HG03571 (cell line): ENCODE data around the gene ENOX1.

Experiments used
- ATAC-seq: cut with Tn5 transposase; IDR thresholded peaks from one replicate; pipeline ENCODE4 v1.9.1; 2021; ENCODE audit not compliant: unreplicated experiment

ENOX1 gene

DNA sequence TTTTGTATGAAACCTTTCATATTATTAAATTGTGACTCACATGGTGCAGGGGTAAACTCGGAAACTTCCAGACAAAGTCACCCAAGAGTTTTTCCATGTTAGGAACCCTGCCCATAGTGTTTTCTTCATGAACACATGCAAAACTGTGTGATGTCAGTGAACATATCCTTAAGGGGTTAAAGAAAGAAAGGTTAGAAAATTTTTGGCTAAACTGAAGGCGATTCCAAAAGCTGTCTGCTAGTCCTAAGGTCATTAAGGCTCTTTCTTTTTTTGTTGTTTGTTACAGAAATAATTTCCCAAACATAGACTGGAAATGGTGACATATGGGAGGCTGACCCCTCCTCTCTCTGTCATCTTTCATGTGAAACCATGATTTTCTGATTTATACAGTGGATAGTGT lies 491.5 kb downstream of the ENOX1 start:
- no peak for ATAC-seq

DNA sequence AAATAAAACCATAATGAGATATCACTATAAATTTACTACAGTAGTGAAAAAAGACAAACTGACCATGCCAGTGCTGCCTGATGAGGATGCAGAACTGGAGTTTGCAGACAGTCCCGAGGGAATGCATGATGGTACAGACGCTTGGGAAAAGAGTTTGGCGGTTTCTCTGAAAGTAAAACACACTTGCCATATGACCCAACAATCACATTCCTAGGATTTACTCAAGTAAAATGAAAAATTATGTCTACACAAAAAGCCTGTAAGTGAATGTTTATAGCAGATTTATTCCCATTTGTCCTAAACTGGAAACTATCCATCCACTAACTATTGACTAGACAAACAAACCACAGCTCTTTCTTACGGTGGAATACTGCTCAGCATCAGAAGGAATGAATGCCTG lies 492.4 kb downstream of the ENOX1 start:
- no peak for ATAC-seq

DNA sequence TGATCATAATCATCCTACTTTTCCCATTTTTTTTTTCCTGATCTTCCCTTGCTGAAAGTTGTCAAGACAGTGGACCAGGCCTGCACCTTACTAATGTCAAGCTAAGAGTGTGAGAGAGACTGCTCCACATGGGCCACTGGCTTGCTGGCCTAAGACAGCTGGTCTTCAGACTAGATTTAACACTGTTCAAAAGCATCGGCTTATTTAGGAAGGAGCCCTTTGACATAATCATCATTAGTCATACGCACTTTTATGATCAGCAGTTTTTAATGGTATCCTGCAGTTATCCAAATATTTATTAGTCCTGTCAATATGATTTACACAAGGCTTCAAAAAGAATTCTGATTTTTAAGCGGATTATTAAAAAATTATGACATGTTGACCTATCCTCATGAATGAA lies 492.8 kb downstream of the ENOX1 start:
- no peak for ATAC-seq

DNA sequence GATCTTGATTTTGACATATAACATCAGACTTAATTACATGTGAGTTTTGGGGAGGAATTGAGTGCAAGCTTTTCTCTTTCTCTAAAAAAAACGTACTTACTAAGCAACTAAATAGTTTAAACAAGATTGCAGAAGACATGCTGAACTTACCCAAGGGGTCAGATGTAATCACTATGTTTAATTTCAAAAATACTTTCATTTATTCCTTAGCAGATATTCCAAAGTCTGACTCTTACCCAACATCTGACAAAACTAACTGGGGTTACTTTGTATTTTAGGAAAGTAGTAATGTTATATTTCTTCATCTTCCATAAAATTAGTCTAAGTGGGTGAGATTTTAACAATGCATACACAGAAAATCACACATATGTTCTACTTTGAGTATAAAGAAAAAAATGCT lies 493.2 kb downstream of the ENOX1 start:
- no peak for ATAC-seq

DNA sequence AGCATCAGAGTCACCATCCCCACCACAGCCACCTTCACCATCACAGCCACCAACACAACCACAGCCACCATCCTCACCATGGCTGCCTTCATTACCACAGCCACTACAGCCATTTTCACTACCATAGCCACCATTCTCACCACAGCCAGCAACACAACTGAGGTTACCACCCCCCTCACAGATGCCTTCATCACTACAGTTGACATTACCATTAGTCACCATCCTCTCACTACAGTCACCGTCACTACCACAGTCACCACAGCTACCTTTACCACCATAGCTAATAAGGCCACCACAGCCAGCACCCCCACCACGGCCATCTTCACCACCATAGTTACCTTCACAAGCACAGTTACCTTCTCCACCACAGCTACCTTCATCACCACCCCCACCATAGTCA lies 493.8 kb downstream of the ENOX1 start:
- no peak for ATAC-seq

DNA sequence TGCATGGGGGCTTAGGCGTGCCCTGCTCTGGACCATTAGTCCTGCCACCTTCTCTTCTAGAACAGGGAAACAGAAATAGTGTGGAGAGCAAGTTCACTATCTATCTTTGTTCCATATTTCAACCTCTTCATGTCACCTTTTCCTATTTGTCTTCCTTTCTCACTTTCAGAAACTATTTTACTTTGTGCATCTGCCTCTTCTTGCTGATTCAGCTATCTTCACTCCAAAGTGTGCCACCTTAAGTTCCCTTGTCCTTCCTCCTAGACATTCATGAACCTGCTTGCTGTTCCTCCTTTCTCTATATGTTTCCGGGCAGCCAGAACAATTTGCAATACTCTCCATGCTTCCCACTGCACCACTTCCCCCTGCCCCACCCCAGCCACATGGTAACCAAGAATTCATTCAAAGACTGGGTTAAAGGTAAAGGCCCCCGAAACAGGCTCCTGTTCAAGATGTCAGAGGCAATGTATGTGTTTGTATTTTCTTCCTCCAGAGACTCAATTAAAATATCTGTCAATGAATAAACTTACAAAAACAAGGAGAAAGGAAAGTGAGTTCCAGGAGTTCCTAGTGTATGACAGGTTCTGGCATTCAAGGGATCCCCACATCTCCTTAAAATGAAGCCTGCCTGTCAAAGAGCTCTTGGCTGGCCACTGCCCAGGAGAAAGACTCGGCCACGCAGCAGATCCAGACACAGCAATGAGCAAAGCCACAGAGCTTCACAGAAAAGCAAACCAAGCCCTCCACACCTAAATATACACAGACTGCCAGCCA lies 495.3 kb downstream of the ENOX1 start:
- ATAC-seq: no peak

DNA sequence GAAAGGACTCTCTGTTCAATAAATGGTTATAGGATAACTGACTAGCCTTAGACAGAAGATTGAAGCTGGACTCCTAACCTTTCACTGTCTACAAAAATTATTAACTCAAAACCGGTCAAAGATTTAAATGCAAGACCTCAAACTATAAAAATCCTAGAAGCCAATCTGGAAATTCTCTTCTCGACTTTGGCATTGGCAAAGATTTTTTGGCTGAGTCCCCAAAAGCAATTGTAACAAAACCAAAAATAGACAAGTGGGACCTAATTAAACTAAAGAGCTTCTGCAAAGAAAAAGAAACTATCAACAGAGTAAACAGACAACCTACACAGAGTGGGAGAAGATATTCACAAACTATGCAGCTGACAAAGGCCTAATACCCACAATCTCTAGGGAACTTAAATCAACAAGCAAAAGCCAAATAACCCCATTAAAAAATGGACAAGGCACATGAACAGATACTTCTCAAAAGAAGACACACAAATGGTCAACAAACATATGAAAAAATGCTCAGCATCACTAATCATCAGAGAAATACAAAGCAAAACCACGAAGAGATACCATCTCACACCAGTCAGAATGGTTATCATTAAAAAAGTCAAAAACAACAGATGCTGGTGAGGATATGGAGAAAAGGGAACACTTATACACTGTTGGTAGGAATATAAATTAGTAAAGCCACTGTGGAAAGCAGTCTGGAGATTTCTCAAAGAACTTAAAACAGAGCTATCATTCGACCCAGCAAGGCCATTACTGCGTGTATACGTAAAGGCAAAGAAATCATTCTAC lies 497.1 kb downstream of the ENOX1 start:
- ATAC-seq: no peak

DNA sequence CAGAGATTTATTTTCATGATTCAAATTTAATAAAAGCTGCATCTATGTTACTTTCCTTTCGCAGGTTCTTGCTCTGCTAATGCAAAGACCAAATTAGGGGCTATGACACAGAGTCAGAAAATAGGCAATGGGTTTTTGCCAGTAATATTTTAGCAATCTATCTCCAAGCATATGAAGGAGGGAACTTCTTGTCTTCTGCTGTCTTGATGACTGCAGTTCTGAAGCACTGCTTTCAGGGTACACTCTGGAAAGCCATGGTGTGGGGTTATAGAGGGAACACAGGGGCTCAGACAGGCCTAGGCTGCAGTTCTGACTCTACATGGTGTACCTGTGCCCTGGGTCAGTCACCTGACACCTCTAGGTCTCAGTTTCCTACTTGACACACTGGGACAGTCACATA lies 500.0 kb downstream of the ENOX1 start:
- no peak for ATAC-seq

DNA sequence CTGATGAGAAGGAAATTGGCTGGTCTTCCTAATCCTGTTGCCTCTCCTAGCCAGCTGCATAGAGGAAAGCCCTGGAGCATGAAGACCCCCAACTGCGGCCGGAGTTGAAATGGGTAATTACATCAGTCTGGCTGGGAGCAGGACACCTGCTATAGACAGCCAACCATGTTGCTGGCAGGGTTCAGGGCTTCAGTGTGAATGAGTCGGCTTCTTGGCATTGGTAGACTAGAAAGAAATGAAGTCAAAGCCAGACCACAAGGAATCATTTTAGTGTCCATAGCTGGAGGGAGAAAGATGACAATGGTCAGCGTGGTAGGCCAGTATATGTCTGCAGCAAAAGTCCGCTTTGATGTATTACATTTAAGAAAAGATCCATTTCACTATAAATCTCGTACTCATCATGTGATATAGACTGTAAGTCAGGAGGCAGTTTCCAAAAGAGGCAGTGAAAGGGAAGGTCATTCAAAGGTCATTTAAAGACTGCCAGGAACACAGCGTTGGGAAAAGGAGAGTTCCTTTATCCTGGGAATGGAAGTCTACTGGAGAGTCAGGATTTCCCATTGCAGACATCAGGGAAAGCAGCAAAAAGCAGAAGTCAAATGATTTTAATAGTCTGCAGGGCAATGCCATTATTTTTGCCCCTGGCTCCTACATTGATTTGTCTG lies 500.7 kb downstream of the ENOX1 start:
- ATAC-seq: no peak

DNA sequence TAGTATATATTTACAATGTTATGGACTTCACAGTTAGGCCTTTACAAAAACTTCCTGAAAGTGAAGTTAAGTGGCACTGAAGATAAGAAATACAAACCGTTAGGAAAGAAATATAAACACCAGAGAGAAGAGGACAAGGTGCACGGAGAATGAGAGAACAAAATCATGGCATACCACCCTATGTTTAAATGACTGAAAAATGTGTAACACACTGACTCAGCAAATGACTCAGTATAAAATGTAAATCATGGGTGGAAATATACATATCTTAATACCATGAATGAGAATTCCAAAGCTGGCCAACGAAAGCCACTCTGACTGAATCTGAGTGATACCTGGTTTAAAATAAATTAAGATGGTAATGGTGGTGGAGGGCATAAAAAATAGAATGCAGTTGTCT lies 502.6 kb downstream of the ENOX1 start:
- ATAC-seq: no peak

DNA sequence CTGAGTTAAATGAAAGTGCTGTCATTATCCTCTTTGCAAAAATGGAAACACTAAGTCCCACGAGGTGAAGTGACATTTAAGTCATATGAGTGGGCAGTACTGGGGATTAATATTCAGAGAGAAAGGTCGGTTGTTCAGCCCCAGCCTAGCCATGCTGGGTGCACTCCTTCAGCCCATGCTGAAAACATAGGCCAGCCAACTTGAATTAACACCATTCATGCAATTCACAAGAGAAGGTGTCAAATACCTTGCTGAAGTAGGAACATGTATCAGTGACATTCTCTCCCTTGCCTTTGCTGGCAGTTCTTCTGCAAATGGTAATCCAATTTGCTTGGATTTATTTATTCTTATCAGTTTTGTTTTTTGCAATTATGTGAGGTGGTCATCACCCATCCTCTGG lies 507.1 kb downstream of the ENOX1 start:
- no peak for ATAC-seq

DNA sequence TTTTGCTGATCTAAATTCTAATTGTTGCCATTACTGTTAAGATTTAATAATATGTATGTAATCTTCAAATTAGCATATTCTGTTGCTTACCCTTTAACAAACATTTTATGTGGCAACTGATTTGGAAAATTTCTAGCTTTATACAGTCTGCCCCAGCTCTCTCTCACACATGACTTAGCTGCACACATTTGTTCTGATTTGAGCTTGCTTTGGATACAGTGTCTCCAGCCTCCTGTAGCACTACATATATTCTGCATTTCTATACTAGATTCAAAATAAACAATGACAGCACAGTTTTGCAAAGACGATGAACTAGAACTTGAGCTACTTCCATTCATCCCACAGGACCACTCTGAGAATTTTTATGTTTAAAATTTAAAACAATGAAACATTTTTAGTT lies 508.6 kb downstream of the ENOX1 start:
- ATAC-seq: no peak

DNA sequence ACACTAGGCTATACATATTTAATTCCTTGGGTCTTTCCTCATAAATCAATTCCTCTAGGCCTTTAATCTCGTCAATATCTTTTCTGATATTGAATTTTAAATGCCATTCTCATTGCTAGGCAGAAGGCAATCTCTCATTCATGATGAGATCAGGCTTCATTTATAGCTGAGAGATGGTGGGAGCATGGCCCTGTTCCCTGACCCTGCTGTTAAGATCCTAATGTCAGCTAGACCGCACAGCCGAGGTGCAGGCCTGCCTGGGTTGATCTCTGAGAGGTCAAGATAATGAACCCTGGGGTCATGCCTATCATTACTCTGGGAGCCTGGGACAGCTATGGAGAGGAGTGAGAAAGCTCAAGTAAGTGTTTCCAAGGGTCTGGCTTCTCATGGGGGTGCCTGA lies 509.6 kb downstream of the ENOX1 start:
- ATAC-seq: no peak

DNA sequence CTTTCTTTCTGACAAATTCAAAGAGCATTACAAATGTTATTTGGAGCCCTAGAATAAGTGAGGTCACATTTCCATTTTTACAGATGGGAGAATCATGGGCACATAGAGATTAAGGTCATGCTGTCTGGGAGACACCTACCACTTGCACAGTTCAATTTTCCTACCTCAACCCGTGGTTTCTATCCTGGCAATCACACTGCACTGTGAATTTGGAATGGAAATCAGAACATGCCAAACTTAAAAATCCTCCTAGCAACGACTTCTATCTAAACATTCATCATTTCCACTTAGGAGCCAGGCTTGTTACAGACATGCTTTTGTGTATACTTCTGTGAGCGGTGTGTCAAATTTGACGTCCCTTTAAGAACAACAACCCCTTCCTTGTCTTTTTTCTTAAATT lies 511.9 kb downstream of the ENOX1 start:
- no peak for ATAC-seq

DNA sequence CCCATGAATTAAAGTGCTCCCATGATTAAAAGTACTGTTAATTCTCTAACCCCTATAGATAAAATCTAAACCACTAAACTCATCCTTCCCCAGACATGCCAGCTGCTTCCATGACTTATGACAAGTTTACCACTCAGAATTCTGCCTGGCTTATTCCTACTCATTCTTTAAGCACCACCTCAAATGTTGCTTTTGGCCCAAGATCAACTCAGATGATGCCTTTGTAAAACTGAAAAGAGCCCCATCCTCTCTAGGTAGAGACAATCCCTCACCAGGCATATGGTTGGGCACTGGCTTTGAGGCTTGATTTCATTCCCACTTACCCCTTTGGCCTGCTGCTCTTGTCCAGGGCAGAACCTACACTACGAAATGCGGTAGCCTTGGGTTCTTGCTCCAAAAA lies 513.4 kb downstream of the ENOX1 start:
- ATAC-seq: no peak

DNA sequence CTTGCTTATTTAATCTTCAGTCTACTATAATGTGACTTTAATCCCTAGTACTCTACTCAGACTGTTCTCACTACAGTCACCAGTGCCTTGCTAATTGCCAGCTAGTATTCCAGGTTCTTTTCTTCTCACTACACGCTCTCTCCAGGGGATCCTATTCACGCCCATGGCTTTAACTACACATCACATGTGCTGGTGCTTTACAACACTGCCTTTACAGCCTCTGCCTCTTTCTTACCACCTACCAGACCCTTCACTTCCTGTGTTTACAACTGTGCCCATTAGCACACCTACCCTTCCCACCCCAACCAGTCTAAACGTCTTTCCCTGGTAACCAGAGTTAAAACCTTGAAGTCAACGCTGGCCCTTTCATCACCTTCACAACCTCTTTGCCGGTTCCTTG lies 513.9 kb downstream of the ENOX1 start:
- ATAC-seq: no peak

DNA sequence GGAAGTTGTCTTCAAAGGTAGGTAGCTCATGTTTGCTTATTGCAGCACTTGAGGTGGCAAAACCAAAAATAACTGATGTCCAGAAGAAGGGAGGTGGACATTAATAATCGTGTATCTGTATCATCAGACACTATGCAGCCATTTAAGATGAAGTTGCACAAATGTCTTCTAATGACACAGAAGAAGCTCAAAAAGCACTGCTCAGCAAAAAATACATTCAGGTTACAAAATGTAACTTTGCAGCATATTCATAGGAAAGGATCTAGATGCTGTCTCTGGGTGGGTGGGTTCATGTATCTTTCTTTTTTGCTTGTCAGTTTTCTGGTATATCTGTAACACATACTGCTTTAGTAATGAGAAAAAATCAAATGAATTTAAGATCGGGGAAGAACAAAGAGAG lies 515.6 kb downstream of the ENOX1 start:
- no peak for ATAC-seq

DNA sequence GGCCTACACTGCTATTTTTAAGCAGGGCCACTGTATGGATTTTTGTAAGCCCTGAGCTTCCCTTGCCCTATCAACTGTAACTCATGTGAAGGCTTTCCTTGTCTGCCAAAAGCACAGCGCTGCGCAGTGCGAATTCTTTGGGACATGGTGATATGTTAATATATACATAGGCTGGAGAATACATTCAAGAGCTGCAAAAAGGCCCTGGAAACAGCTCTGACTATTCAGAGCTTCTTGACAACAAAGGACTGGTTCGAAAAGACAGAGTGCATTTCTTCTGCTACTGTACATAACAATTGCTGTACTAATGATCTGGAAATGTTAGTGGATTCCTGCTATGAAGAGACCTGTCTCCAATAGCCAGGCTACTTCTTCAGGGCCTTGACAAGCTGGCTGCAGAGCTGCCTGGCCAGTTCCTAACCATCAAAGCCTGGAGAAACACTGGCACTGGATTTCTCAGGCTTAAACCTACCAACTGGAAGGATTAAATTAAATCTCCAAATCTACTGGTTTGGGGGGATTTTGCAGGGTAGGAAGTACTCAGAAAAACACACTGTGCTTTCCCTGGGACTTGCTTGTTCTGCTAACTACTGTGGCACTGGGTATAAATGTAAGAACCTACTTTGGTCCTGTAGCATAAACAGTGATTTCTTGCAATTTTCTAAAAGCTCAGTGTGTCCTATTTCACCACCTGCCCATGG lies 516.5 kb downstream of the ENOX1 start:
- ATAC-seq: no peak

DNA sequence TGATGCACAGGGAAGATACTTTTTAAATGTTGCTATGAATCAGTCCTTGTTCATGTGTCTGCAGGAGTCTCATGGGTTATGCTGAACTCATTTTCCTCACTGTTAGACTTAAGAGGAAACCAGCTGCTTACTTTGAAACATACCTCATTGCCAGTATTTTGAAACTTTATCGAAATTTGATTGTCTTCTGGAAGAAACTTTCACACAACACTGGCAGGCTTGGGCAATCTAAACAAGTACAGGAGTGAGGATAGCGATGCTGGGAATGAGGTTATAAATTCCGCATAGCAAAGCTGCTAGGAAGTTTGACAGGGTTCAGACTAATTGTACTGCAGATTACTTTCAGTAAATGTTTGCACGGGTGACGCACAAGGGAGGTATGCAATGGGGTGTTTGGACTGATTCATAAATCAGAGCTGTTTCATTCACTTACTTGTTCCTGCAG lies 517.7 kb downstream of the ENOX1 start:
- ATAC-seq: no peak

DNA sequence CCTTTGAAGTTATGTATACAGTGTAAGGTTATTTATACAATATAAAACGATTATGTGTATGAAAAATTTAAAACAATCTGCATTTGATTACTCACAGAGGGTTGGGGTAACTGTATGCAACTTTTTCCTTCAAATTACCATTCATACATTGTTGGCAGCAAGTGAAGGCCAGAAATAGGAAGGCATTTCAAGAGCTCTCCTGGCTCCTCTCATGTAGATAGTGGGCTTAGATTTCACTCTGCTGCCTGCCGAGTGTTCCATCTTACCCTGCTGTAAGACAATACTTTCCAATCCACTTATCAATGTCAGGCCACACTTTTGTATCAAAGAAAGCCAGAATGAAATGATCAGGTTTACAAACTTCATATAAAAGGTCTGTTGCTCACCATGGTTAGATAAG lies 518.1 kb downstream of the ENOX1 start:
- ATAC-seq: no peak

DNA sequence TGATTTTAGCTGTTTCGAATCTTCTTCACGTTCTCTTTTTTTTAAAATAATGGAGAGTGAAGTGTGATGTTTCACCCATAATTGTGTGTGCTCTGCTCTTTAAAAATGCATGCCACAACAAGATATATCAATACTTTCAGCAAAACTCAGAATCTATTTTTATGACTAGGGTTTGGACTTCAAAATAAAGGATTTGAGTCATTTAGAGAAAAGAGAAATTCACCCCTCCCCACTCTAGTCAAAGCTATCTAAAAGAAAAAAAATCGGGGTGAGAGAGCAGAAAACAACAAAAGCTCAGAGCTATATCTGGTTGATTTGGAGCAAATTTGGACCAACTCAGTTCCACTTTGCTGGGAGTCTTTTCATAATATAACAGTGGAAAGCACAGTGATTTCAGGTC lies 518.9 kb downstream of the ENOX1 start:
- ATAC-seq: no peak
